ENCODE results near the gene LIN7A.
"Not testable (repeated sequence)": the region's sequence is repeated elsewhere in the genome, so short reads cannot be mapped to it uniquely, and the experiment has no call there.

Gene LIN7A

GRCh38 chr12:80917651-80918050 is 20.1 kb downstream of the LIN7A start:
- DNase-seq, result no peak

DNA sequence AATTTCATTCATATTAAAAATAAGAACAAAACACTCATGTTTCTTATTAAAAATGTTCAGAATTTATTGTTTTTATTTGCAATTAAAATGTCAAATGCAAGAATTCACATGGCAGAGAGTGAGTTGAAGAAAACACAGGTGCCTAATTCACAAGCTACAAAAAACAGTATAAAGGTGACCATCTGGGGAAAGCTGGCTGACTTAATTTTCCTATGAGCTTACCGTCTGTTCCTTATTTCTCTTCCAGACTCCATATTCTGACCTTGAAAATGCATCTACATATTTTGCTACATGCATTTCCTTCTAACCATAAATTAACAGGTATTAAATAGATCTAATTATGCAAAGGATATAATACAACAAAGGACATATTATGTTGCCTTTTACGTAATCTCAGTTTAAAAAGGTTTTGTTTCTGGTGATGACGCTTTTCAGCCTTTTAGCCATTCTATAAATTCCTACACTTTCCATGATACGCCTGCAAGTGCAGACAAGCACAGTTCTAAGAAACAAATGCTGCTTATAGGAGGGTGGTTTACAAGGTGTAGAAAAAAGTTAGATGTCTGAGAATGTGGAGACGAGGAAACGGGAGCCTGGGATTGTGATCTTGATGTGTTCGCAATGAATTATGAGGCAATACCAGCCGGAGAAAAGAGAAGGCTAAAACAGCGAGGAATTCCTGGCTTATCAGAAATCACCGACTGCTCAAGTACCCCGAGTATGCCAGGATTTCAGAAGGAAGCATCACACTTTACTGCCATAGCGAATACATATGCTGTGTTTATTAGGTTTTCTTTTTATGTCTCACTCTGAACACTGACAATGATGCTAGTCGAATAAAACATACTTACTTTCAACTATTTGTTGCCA is 24.6 kb downstream of the LIN7A start:
- no peak for DNase-seq

DNA sequence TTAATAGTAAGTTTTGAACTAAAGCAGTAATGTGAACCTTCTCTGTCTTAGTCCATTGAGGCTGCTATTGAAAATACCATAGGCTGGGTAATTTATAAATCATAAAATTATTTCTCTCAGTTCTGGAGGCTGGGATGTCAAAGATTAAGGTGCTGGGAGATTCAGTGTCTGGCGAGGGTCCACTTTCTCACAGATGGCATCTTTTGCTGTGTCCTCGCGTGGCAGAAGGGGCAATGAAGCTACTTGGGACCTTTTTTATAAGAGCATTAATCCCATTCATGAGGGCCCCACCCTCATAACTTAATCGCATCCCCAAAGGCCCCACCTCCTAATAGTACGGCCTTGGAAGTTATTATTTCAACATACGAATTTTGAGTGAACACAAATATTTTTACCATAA is 28.4 kb downstream of the LIN7A start:
- no peak for DNase-seq

DNA sequence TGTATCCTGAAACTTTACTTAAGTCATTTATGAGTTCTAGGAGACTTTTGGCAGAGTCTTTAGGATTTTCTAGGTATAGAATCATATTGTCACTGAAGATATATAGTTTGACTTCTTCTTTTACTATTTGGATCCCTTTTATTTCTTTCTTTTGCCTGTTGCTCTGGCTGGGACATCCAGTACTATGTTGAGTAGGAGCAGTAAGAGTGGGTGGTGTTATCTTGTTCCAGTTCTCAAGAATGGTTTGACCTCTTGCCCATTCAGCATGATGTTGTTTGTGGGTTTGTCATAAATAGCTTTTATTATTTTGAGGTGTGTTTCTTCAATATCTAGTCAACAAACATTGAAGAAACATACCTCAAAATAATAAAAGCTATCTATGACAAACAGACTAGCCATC is 35.0 kb downstream of the LIN7A start:
- DNase-seq, result no peak

DNA sequence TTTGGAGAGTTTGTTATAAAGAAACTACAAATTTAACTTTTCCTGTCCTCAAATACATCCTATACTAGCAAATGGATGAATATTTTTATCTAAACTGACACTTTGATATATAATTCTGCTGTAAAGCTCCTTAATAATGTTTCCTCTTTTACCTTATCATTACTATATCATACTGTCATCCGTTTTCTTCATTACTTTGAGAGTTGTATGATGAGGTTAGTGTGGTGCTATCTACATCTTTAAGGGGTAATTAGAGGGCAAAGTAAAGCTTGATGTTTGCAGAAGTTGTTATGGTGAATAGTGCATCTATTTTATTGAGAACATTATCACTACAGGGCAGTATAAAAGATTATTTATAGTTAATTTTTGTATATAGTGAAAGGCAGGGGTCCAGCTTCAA is 36.1 kb downstream of the LIN7A start:
- DNase-seq, result no peak

DNA sequence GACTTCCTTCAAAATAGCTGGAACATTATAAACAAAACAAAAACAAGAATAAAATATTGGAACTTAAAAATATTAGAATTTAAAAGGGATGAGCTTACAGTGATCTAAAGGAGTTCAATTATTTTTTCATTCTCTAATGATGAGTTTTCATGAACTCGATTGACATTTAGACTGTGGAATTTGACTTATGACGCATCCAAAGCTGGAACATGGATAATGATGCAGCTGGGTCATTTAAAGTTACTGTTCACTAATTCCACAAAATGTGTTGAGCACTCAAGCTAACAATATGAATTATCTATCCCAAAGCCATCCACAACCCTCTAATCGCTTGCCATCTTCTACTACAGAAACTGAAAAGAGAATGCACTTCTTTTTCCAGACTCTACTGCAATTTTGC is 42.5 kb downstream of the LIN7A start:
- no peak for DNase-seq

- no peak for DNase-seq
Observed at GRCh38 chr12:80894179-80894578, 43.6 kb downstream of the LIN7A start.

- no peak for DNase-seq
Observed at GRCh38 chr12:80892597-80893445, 44.9 kb downstream of the LIN7A start.

DNA sequence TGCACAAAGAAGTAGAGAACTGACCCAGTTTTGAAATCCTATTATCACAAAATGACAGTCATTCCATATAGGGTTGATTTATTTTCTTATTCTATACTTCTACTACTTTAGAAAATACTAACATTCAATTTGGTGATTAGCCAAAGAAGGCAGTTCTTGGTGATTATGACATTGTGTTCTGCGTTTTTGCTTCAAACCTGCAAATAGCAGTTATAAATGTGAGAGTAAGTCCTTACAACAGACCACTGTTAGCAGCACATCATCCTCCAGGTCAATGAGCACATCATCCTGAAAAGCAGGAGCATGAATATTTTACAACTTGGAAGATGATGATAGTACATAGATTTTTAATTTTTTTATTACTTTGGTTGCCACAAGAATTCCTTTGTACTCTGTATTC is 53.1 kb downstream of the LIN7A start:
- DNase-seq, result no peak

DNA sequence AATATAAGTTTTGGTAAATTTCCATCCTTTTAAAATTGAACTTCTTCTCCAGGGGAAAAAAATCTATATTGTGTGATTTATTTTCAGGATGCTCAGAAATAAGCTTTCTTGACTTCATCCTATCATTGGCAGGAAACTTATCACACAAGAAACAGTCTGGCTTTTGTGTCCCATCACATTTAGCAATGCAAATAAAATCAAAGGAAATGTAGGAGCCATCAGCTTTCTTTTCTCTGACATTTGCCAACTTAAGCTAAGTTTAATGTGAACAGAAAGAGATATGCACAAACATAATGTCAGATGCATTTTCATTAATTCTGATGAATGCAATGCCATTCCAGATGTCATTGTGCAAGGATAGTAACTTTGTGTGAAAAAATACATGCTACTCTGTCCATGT is 56.6 kb downstream of the LIN7A start:
- no peak for DNase-seq

DNA sequence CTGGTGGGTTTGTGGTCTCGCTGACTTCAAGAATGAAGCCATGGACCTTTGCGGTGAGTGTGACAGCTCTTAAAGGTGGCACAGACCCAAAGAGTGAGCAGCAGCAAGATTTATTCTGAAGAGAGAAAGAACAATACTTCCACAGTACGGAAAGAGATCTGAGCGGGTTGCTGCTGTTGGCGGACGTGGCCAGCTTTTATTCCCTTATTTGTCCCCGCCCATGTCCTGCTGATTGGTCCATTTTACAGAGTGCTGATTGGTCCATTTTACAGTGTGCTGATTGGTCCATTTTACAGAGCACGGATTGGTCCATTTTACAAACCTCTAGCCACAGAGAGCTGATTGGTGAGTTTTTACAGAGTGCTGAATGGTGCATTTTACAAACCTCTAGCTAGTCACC is 59.3 kb downstream of the LIN7A start:
- not testable (repeated sequence) for DNase-seq

DNA sequence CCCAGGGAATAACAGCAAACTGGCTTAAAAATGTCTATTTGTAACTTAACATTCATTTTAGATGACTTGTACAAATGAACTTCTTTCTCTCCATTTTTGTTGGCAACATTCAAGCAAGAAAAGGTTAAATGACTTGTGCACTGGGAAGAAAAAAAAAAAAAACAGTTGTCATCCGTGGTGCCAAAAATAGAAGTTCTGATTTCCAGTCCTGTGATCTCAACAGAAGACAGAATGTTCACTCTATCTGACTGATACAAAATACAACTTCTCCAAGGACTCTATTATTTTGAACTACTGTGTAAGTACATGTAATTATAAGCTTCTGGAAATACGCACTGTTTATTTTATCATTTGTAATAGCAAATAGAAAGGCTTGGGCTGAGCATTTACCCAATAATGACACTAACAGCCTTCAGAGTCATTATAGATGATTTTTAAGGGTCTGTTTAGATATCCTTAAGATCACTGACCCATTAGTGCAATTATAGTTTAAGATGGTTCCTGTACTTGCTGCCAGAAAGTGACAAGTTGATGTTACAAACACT is 59.9 kb downstream of the LIN7A start:
- DNase-seq, result no peak

- no peak for DNase-seq
Observed at GRCh38 chr12:80872053-80872452, 65.7 kb downstream of the LIN7A start.

- DNase-seq, result no peak
Observed at GRCh38 chr12:80869264-80869663, 68.5 kb downstream of the LIN7A start.

DNA sequence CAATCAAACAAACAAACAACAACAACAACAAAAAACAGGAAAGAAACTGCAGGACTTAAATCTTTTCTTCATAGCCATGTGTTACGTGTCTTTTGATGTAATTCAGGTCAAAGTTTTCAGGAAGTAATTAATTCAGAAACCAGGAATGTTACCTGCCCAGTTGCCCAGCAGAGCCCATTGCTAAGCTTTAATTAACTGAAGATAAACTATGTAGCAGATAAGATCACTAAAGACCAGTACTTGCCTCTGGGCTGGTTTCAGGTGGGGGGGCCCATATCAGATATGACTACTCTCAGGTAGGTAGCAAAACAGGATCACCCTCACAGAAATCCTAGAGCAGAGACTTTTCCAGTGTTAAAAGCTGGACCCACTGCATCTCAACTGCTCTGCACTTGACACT is 69.2 kb downstream of the LIN7A start:
- no peak for DNase-seq

DNA sequence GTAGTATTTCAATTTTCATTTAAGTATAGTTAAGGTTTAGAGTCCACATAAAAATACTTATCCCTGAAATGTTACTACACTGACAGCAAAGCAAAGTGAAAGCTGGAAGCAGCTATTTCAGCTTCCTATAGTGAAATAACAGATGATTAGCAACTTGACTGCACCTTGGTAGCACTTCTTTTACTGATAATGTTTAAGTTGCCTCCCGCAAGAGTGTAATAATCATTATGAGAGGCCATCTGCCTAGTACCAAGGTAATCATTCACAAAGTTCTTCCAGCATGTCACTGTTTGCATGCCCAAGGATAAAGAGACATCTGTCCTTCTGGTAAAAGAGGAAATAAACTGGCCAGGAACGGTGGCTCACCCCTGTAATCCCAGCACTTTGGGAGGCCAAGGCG is 69.8 kb downstream of the LIN7A start:
- DNase-seq, result no peak

DNA sequence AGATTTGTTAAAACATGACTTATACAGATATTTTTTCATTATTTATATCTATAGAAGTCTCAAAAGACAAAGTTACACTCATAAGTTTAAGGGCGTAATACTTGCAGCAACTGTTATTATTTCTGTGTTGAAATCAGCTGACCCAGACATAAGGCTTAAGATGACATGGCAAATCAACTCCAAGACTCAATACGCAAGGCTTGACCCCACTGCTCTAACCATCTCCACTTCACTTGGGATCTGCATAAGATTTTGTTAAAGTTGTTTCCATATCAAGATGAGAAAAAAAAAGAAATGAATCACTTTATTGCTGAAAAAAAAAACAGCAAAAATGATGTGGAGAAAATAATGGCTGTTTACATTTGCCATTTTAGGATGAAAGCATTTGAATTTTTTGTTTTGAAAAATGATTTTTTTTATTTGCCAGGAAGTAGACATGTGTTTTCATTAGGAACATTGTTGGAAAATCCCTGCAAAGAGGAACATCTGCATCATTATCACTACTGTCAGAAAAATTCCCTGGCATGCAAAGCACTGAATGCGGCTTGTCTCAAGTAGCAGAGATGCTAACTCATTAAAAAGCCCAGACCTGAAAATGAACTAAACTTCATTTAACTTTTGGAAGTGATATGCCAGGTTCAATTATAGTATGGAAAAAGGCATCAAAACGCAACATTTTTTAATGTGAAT is 73.5 kb downstream of the LIN7A start:
- DNase-seq, result no peak

GRCh38 chr12:80862531-80862930 is 75.2 kb downstream of the LIN7A start:
- no peak for DNase-seq

- no peak for DNase-seq
Observed at GRCh38 chr12:80861641-80862378, 75.9 kb downstream of the LIN7A start.

DNA sequence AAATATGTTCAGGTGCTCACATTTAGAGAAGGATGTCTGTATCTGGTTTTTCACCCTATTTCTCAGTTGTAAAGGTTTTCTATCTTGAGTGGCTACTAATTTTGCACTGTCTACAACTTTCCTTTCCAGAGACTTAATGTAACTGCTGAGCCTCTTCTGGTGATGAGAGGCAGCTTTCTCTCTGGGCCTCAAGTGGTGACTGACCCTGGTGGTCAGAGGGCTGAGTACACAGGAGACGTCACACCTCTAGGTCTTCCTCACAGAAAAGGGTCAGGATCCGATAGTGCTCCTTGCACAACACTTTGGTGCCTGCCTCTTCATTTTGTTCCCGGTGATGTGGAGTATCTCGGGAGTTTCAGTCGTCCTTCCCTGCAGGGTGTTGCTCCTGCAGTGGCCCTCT is 76.8 kb downstream of the LIN7A start:
- no peak for DNase-seq

- no peak for DNase-seq
Observed at GRCh38 chr12:80860206-80860605, 77.5 kb downstream of the LIN7A start.

GRCh38 chr12:80858356-80858755 is 79.4 kb downstream of the LIN7A start:
- DNase-seq, result no peak

- no peak for DNase-seq
Observed at GRCh38 chr12:80857311-80857710, 80.4 kb downstream of the LIN7A start.
